GM12878 (cell line): ENCODE measurements around the gene ZNF280A. TPM values are rescaled to one million over a fixed set of nuclear protein-coding genes. Genes with fewer than 3 reads are reported as not detected.

Experiments used
- ATAC-seq: fragments of 200-7000 bp; cut with Tn5 transposase; 3 replicates; pipeline ENCODE4 v1.9.1; 2020; ENCODE audit warnings: mild to moderate bottlenecking, moderate library complexity
- BruUV-seq: library from RNA; stranded (reverse); fragments of 400-500 nt; replicated peaks from 2 replicates; lab custom pipeline; 2021; lab: Mats Ljungman, UMichigan
- CTCF ChIA-PET: fragments of 300-600 bp; sonication (Branson Sonifier 250); formaldehyde crosslinking; extraction: SDS; loops from one replicate; lab custom pipeline; 2021; ENCODE audit warnings: inconsistent platforms; lab: Yijun Ruan, JAX
- POLR2A ChIA-PET: fragments of 350-600 bp; formaldehyde crosslinking; extraction: SDS; loops from one replicate; lab custom pipeline; 2021; ENCODE audit warnings: inconsistent platforms; lab: Charles Lee
- RAD21 ChIA-PET: fragments of 300-600 bp; sonication (Branson Sonifier 250); formaldehyde crosslinking; loops from one replicate; lab custom pipeline; 2023; ENCODE audit warnings: antibody characterized with exemption; ENCODE audit not compliant: unreplicated experiment; lab: Charles Lee
- SMC1A ChIA-PET: fragments of 300-600 bp; sonication (Branson Sonifier 250); formaldehyde crosslinking; loops from one replicate; lab custom pipeline; 2023; ENCODE audit not compliant: unreplicated experiment, uncharacterized antibody; lab: Charles Lee
- DNase-seq: peaks from one replicate; pipeline ENCODE4 v3.0.0-alpha.2; 2011; ENCODE audit warnings: low read depth, low spot score
- FAIRE-seq: peaks from 3 replicates; lab custom pipeline; 2011; peaks lifted over from hg19 to GRCh38; lab: Jason Lieb, UNC
- H2AFZ ChIP-seq: 2 replicates; pipeline ENCODE4 v1.6.0; 2011; ENCODE audit warnings: low read depth, low read length, control low read depth; ENCODE audit not compliant: control insufficient read depth
- H3K27ac ChIP-seq: 2 replicates; pipeline ENCODE4 v1.5.1; 2011; ENCODE audit warnings: control low read depth; ENCODE audit not compliant: control insufficient read depth, insufficient read depth
- H3K27me3 ChIP-seq, 2 experiments: replicated peaks in 1 of 2; 2 replicates each; pipeline versions ENCODE4 v1.6.0 to v1.6.1; 2011; ENCODE audit warnings: low read length in 1 of 2; ENCODE audit not compliant: control insufficient read depth in 2 of 2, insufficient read depth in 2 of 2
- H3K36me3 ChIP-seq, 2 experiments: 2 replicates each; pipeline ENCODE4 v1.5.1; 2011; ENCODE audit warnings: low read length in 1 of 2; ENCODE audit not compliant: control insufficient read depth in 2 of 2, insufficient read depth in 2 of 2
- H3K4me1 ChIP-seq: 2 replicates; pipeline ENCODE4 v1.6.1; 2011; ENCODE audit warnings: mild to moderate bottlenecking, low read length, moderate library complexity, mixed read lengths; ENCODE audit not compliant: control insufficient read depth, insufficient read depth
- H3K4me2 ChIP-seq: 2 replicates; pipeline ENCODE4 v1.6.0; 2011; ENCODE audit warnings: control low read depth; ENCODE audit not compliant: control insufficient read depth, insufficient read depth
- H3K4me3 ChIP-seq: fragments of 200-600 bp; sonication (generic); 2 replicates; pipeline ENCODE4 v1.5.1; 2016
- H3K79me2 ChIP-seq: 2 replicates; pipeline ENCODE4 v1.6.0; 2011; ENCODE audit warnings: low read length; ENCODE audit not compliant: control insufficient read depth, insufficient read depth
- H3K9ac ChIP-seq: 2 replicates; pipeline ENCODE4 v1.8.0; 2011; ENCODE audit warnings: low read length, control low read depth, mixed read lengths; ENCODE audit not compliant: control insufficient read depth, insufficient read depth
- H3K9me3 ChIP-seq: replicated peaks from 3 replicates; pipeline ENCODE4 v1.5.1; 2011; ENCODE audit warnings: mild to moderate bottlenecking, low read length; ENCODE audit not compliant: control insufficient read depth, insufficient read depth
- H4K20me1 ChIP-seq: 2 replicates; pipeline ENCODE4 v1.6.0; 2011; ENCODE audit not compliant: control insufficient read depth, insufficient read depth
- ATF2 ChIP-seq: IDR thresholded peaks from 2 replicates; pipeline ENCODE4 v1.6.1; 2012; ENCODE audit warnings: low read length, inconsistent platforms
- CTCF ChIP-seq, 3 experiments: IDR thresholded peaks in 2 of 3; conservative IDR thresholded peaks in 1 of 3; 2 replicates each; pipeline ENCODE4 v1.5.1; 2011; ENCODE audit warnings: low read depth in 3 of 3, low read length in 3 of 3, mild to moderate bottlenecking in 3 of 3, control low read depth in 2 of 3, moderate library complexity in 2 of 3, inconsistent platforms in 1 of 3, mixed read lengths in 1 of 3; ENCODE audit not compliant: control insufficient read depth in 2 of 3, insufficient read depth in 1 of 3; ENCODE audit errors: extremely low read depth in 1 of 3
- E2F8 ChIP-seq: fragments of 450-650 bp; IDR thresholded peaks from 2 replicates; pipeline ENCODE4 v1.6.1; 2018; ENCODE audit warnings: mild to moderate bottlenecking, low read depth, moderate library complexity; ENCODE audit not compliant: partially characterized antibody
- ETV6 ChIP-seq, 2 experiments: fragments of 450-650 bp in 1 of 2; IDR thresholded peaks in 1 of 2; conservative IDR thresholded peaks in 1 of 2; 2 replicates each; pipeline ENCODE4 v1.6.1; 2014; ENCODE audit warnings: antibody characterized with exemption in 1 of 2, borderline replicate concordance in 1 of 2, low read depth in 1 of 2, mild to moderate bottlenecking in 1 of 2, moderate library complexity in 1 of 2
- GABPA ChIP-seq: IDR thresholded peaks from 2 replicates; pipeline ENCODE4 v1.6.1; 2014; ENCODE audit warnings: antibody characterized with exemption, low read depth, mild to moderate bottlenecking, inconsistent platforms
- JUNB ChIP-seq: IDR thresholded peaks from 2 replicates; pipeline ENCODE4 v1.6.1; 2016; ENCODE audit warnings: antibody characterized with exemption, mild to moderate bottlenecking
- MTA2 ChIP-seq: fragments of 450-650 bp; IDR thresholded peaks from 2 replicates; pipeline ENCODE4 v1.6.1; 2016; ENCODE audit warnings: low read depth, mild to moderate bottlenecking, moderate library complexity
- NFIC ChIP-seq: IDR thresholded peaks from 2 replicates; pipeline ENCODE4 v1.6.1; 2012; ENCODE audit warnings: low read depth, mild to moderate bottlenecking, inconsistent platforms, low read length, moderate library complexity
- NRF1 ChIP-seq: conservative IDR thresholded peaks from 2 replicates; pipeline ENCODE4 v1.6.1; 2011; ENCODE audit warnings: mild to moderate bottlenecking, low read depth, low read length, improper control_type of control experiment
- RCOR1 ChIP-seq: conservative IDR thresholded peaks from 2 replicates; pipeline ENCODE4 v1.6.1; 2012; ENCODE audit warnings: low read depth, low read length, improper control_type of control experiment
- SMARCA5 ChIP-seq: fragments of 450-650 bp; IDR thresholded peaks from 2 replicates; pipeline ENCODE4 v1.6.1; 2017; ENCODE audit warnings: mild to moderate bottlenecking
- WGBS: methylation state at CpG from one replicate; pipeline ENCODE4 v1.1.6; 2016; ENCODE audit warnings: low lambda C conversion rate; ENCODE audit not compliant: insufficient replicate concordance, insufficient coverage; ENCODE audit errors: missing lambda C conversion rate; 5-methylcytosine and 5-hydroxymethylcytosine counted together
- in situ Hi-C: fragments of 300-500 bp; cut with MboI; formaldehyde crosslinking; loops from 9 replicates; pipeline ENCODE4 v1.14.3; 2018; ENCODE audit warnings: mixed read lengths
- intact Hi-C: fragments of 100-400 bp; cut with micrococcal nuclease; formaldehyde crosslinking; loops from one replicate; pipeline ENCODE4 v1.14.2; 2022; ENCODE audit not compliant: unreplicated experiment
- polyA plus RNA-seq, 11 experiments: library from polyadenylated mRNA; depleted of rRNA in 4 of 11; unstranded in 6 of 11; stranded (reverse) in 5 of 11; fragments of >200 nt; fragmentation: Nextera tagmentation in 4 of 11; fragmentation: Illumina TruSeq in 1 of 11; extraction: Ambion mirVana in 4 of 11; extraction: Trizol in 1 of 11; gene quantifications; 1 replicate in 1 of 11; 2 replicates in 10 of 11; pipeline versions ENCODE4 v1.2.1 to v1.2.3, GENCODE V29; 2011 to 2016; ENCODE audit warnings: inconsistent platforms in 2 of 11, missing spikeins in 2 of 11, low read depth in 1 of 11
- total RNA-seq, 4 experiments: library from RNA; depleted of rRNA in 3 of 4; stranded (reverse); fragments of >200 nt in 3 of 4; fragmentation: Illumina TruSeq in 1 of 4; extraction: Trizol in 1 of 4; gene quantifications; 2 replicates each; pipeline versions ENCODE4 v1.2.1 to v1.2.3, GENCODE V29; 2013 to 2021

The ZNF280A gene
- total and polyA plus RNA-seq, 10 of the 15 experiments (the other 5 are each of a cell fraction or from before 2014, with no cell fraction given) = 0.03 to 0.06 TPM; not detected in 8

- 0 out of 2 replicates have a peak, but pooled peaks have one; percentile 35 for TF ChIP-seq SMARCA5
- TF ChIP-seq, all 136 proteins: peak for 10
These were observed 39.0 kb upstream of the ZNF280A start, which contains the start of gene PRAME (continued) for GRCh38 chr22:22558972-22559603.

- no peaks in the 10 kb centered on the region for H3K36me3 ChIP-seq
- H3K79me2 ChIP-seq = no peaks in the 10 kb centered on the region
- no peak overlapping the region for H3K9ac ChIP-seq
- BruUV-seq = no TSS peak
- SMC1A ChIA-PET = interaction anchor here (0.6 to 1.0 kb wide), 2 partner anchors 9 to 33 kb away, joined by 3 read pairs; no protein-coding TSS in a partner anchor
- 0 out of 2 replicates have a peak, but pooled peaks cover 4% of the 10 kb centered on the region for H3K4me1 ChIP-seq
- intact Hi-C loops (loop anchor here (10.0 kb wide), 1 partner anchor 134 kb away; no protein-coding TSS in a partner anchor), in situ Hi-C loops (no loop called here)
- no peak overlapping the region for H3K4me3 ChIP-seq
- WGBS = 70% methylated on average over 6 of the region's 25 CpGs
- H4K20me1 ChIP-seq = no peaks in the 10 kb centered on the region
- DNase-seq (no peak), FAIRE-seq (no peak), ATAC-seq (no peak)
- no peak overlapping the region for H2AFZ ChIP-seq
- POLR2A ChIA-PET = no interaction called here
- RAD21 ChIA-PET = no interaction called here
- no peaks in the 10 kb centered on the region for H3K27me3 ChIP-seq
- TF ChIP-seq GABPA (no peak), JUNB (no peak), ATF2 (no peak), NFIC (no peak), CTCF (IDR thresholded peaks at IDR 0.05 in 2 of 3, conservative IDR thresholded peaks at IDR 0.05 in 1 of 3; ENCODE audit: control insufficient read depth in 2 of 3, extremely low read depth in 1 of 3, insufficient read depth in 1 of 3, low read depth in 3 of 3, low read length in 3 of 3) (no peak), E2F8 (no peak), NRF1 (no peak), MTA2 (no peak), RCOR1 (no peak), ETV6 (conservative IDR thresholded peaks at IDR 0.05 in 1 of 2, IDR thresholded peaks at IDR 0.05 in 1 of 2; ENCODE audit: borderline replicate concordance in 1 of 2, low read depth in 1 of 2) (no peak)
- H3K27ac ChIP-seq = no peak overlapping the region
- H3K9me3 ChIP-seq = no peaks in the 10 kb centered on the region
- no peak overlapping the region for H3K4me2 ChIP-seq
- CTCF ChIA-PET = interaction anchor here (1.0 to 1.4 kb wide), 4 partner anchors 9 to 108 kb away, joined by 3 to 5 read pairs (median 4); no protein-coding TSS in a partner anchor
These were observed 38.3 kb upstream of the ZNF280A start for GRCh38 chr22:22558071-22558971.
